PFSK-1 (cell line): ENCODE measurements around the gene PANK4.

Source experiments
- POLR2AphosphoS5 ChIP-seq: IDR thresholded peaks from 2 replicates; pipeline ENCODE4 v1.6.1; 2012; ENCODE audit warnings: low read depth, mild to moderate bottlenecking, control low read depth, low read length, moderate library complexity
- REST ChIP-seq, 2 experiments: IDR thresholded peaks; 2 replicates each; pipeline versions ENCODE4 v1.6.1 to v1.8.0; 2011 to 2012; ENCODE audit warnings: low read depth in 2 of 2, low read length in 2 of 2, control low read depth in 1 of 2, inconsistent platforms in 1 of 2, mild to moderate bottlenecking in 1 of 2, moderate library complexity in 1 of 2; ENCODE audit not compliant: insufficient read depth in 1 of 2
- SIN3A ChIP-seq: IDR thresholded peaks from 2 replicates; pipeline ENCODE4 v1.6.1; 2012; ENCODE audit warnings: mild to moderate bottlenecking, low read length, moderate library complexity, borderline replicate concordance; ENCODE audit not compliant: insufficient read depth
- TAF1 ChIP-seq: IDR thresholded peaks from 2 replicates; pipeline ENCODE4 v1.6.1; 2012; ENCODE audit warnings: low read length, control low read depth, borderline replicate concordance; ENCODE audit not compliant: insufficient read depth

DNA sequence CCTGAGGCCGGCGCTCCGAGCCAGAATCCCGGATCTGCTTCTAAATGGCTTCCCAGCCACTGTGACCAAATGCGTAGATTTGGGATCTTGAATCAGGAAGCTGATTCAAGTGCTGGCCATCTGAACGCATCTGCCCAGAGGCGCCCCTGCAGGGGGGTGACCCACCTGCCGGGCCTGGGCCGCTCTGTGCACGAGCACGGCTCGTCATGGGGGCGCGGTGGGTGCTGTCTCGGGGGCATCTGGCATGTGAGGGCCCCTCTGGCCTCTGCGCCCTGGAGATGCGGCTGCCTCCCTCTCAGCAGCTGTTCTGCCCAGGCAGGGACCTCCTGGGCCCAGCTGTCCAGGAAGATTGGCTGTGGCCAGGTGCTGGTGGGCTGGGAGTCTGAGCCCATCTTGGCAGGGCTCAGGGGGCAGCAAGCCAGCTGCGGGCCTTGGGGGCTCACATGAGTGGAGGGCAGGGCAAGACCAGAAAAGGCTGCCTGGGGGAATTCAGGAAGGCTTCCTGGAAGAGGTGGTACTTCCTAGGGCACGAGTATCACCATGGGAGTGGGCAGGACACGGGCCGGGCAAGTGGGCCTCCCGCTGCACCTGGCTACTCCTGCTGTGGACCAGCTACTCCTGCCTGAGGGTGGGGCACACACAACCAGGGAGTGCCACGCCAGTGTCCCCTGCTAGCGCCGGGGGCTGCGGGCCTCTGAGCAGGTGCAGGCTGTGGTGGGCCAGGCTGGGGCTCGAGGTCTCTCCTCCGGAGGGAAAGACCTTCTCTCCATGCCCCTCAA lies 25.2 kb downstream of the PANK4 start:
- TF ChIP-seq TAF1: no peak
- TF ChIP-seq SIN3A: no peak
- no peak for TF ChIP-seq POLR2AphosphoS5
- no peak for TF ChIP-seq REST (IDR thresholded peaks at IDR 0.05; ENCODE audit: insufficient read depth in 1 of 2, low read depth in 2 of 2, low read length in 2 of 2)
